ENCODE data around the gene TEX19.

TEX19 gene

DNA sequence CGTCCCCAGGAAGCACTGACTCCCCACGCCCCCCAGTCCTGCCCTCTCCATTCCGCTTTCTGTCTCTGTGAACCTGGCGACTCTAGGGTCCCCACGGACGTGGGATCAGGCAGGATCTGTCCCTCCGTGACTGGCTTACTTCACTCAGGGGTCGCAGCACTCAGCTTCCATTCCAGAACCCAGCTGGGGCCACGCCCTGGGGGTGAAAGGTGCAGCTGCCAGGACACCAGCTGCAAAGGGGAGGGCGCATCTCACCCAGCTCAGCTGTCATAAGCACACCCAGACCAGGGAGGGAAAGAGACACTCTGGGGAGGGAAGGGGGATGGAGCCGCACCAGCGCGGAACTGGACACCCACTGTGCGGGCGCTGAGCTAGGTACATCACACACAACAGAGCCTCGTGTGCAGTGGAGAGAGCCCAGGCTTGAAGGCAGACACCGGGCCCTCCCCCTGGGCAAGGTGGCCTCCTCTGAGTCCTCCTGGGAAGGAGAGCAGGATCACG, 40.6 kb downstream of the TEX19 start:
- DNase-seq (ENCODE audit: low spot score): no peak
- TF ChIP-seq, protein P1, sequence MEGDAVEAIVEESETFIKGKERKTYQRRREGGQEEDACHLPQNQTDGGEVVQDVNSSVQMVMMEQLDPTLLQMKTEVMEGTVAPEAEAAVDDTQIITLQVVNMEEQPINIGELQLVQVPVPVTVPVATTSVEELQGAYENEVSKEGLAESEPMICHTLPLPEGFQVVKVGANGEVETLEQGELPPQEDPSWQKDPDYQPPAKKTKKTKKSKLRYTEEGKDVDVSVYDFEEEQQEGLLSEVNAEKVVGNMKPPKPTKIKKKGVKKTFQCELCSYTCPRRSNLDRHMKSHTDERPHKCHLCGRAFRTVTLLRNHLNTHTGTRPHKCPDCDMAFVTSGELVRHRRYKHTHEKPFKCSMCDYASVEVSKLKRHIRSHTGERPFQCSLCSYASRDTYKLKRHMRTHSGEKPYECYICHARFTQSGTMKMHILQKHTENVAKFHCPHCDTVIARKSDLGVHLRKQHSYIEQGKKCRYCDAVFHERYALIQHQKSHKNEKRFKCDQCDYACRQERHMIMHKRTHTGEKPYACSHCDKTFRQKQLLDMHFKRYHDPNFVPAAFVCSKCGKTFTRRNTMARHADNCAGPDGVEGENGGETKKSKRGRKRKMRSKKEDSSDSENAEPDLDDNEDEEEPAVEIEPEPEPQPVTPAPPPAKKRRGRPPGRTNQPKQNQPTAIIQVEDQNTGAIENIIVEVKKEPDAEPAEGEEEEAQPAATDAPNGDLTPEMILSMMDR (IDR thresholded peaks at IDR 0.05): no peak
- Histone ChIP-seq H3K4me3 (no peak overlapping the region), H3K27ac (no peak overlapping the region)

DNA sequence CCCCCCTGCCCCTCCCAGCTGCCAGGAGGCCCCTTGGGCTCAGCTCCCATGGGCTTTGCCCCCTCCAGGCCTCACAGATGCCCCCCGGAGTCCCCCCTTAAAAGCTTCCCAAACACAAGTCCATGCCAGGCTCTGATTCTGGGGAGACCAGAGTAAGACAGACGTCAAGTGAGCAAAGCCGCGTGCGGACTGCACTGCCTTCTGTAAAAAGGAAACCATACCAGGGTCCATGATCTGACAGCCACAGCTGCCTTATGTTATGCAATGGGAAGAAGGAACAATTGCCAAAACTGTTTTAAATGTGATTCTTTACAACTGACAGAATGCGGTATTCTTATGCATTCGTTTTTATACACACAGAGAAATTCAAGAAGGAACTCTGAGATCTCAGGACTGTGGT, 41.2 kb downstream of the TEX19 start:
- no peak for DNase-seq (ENCODE audit: low spot score)
- TF ChIP-seq, protein P1 (IDR thresholded peaks at IDR 0.05): no peak
- Histone ChIP-seq H3K4me3 (no peak overlapping the region), H3K27ac (no peak overlapping the region)

DNA sequence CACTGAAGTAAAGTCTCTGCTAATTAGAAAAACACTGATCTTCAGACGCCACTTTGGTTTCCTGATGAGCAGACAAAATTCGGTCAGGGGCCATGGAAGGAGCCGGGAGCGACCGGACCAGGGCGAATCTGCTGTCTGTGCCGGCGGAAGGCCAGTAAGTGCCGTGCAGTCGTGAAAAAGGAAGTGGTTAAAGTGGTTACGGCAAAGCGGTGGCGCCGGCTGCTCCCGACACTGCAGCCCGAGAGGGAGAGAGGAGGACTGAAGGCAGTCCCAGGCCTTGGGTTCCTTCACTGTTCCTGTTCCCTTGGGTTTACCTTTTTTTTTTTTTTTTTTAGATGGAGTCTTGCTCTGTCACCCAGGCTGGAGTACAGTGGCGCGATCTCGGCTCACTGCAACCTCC, 41.8 kb downstream of the TEX19 start:
- no peak overlapping the region for H3K27ac ChIP-seq
- TF ChIP-seq, protein P1 (IDR thresholded peaks at IDR 0.05): no peak
- no peak overlapping the region for H3K4me3 ChIP-seq
- no peak for DNase-seq (ENCODE audit: low spot score)

DNA sequence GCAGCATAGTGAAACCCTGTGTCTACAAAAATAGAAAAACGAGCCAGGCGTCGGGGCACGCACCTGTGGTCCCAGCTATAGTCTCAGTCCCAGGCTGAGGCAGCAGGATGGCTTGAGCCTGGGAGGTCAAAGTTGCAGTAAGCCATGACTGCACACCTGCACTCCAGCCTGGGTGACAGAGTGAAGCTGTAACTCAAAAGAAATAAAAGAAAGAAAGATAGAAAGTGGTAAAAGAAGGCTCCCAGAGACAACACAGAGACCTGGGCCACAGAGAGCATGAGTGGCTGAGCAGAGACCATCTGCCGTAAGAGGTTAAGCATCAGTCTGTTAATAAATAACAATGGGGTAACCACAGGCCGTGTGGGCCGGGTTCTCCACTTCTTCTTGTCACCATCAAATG, 43.8 kb downstream of the TEX19 start:
- Histone ChIP-seq H3K4me3 (no peak overlapping the region), H3K27ac (no peak overlapping the region)
- DNase-seq (ENCODE audit: low spot score): no peak
- TF ChIP-seq, protein P1 (IDR thresholded peaks at IDR 0.05): no peak

DNA sequence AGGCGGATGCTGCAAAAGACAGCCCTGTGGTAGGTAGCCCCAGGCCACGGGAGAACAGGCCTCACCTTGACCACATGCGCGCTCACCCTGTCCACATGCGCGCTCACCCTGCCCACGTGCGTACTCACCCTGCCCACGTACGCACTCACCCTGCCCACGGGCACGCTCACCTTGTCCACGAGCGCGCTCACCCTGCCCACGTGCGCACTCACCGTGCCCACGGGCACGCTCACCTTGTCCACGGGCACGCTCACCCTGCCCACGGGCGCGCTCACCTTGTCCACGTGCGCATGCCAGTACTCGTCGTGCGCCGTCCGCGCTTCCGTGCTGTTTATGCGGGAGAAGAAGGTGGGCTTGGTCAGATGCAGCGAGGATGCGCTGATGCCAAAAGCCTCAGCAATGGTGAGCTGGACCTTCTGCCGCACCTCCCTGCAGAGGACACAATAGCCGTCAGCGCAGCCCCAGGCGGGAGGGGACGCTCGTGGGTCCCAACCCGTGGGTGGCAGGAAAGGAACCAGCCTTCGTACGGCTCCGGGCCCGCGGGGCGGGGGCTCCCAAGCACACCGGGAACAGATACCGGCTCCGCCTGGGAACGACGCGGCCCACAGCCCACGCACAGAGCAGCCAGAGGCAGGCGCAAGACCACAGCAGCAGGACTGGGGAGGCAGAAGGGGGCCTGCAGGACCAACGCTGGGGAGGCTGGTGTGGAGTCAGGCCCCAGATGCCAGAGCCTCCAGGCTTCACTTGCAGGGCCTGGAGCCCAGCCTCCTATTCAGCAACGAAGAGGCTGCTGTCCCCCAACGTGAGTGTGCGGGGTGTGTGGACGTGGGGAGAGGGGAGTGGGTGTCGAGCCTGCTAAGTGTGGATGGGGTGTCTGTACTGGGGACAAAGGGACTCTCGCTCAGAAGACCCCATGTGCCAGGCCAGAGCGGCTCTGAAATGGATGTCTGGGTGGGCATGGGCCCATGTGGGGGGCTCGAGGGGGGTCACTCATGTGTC, 44.9 kb downstream of the TEX19 start:
- Histone ChIP-seq H3K4me3 (no peak overlapping the region), H3K27ac (no peak overlapping the region)
- no peak for DNase-seq (ENCODE audit: low spot score)
- TF ChIP-seq, protein P1 (IDR thresholded peaks at IDR 0.05): no peak

DNA sequence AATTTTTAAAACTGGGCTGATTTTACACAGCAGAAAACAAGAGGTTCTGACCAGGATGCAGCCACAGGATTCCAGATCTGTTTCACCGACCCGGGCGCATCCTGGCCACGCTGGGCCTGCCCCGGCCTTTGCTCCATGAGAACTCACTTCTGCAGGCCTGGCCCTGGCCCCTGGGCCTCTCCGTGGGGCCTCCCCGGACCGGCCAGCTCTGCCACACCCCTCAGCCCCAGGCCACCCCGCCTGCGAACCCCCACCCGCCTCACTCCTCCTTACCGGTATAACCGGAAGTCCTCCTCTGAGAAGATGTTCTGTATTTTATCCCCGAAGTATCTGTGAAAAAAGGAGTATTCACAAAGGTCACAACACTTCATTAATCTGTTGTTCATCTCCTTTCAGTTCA, 46.0 kb downstream of the TEX19 start:
- Histone ChIP-seq H3K27ac (no peak overlapping the region), H3K4me3 (no peak overlapping the region)
- TF ChIP-seq, protein P1 (IDR thresholded peaks at IDR 0.05): no peak
- no peak for DNase-seq (ENCODE audit: low spot score)
